ENCODE results near the gene PCGF6. TPM values are rescaled to one million over a fixed set of nuclear protein-coding genes. Genes with fewer than 3 reads are reported as not detected.
A peak's percentile ranks its signal among the peaks of the same experiment; 100 is the strongest.
"Not testable (repeated sequence)": the region's sequence is repeated elsewhere in the genome, so short reads cannot be mapped to it uniquely, and the experiment has no call there.

Gene PCGF6
- total and polyA plus RNA-seq, 8 donors, result 5.6 to 51.0 (median 13.2) TPM; not detected in 1

GRCh38 chr10:103265717-103266329 lies 85.1 kb downstream of the PCGF6 start:
- TF ChIP-seq POLR2A (IDR thresholded peaks at IDR 0.05) (no peak), EP300 (IDR thresholded peaks at IDR 0.05) (no peak), POLR2AphosphoS5 (IDR thresholded peaks at IDR 0.05) (no peak), CTCF (IDR thresholded peaks at IDR 0.05) (no peak)
- H3K9me3 ChIP-seq, result no peaks in the 10 kb centered on the region
- 24 to 29% (median 27%) methylated on average over 11 of the region's 11 CpGs for WGBS, 5 donors
- intact Hi-C loops (cut with DNase I; ENCODE audit: low total_unique reads), result no loop called here
- no peaks in the 10 kb centered on the region for H3K36me3 ChIP-seq
- DNase-seq, result peak; percentile 64 to 93
- no peaks in the 10 kb centered on the region for H3K4me1 ChIP-seq
- H3K27me3 ChIP-seq, result peaks cover 0 to 57% (median 0%) of the 10 kb centered on the region in 3 donors
- H3K27ac ChIP-seq, result no peak overlapping the region
- H3K4me3 ChIP-seq, result no peak overlapping the region

- Histone ChIP-seq H3K9me3 (peaks cover 0 to 11% (median 4%) of the 10 kb centered on the region in 4 donors), H3K4me3 (no peak overlapping the region), H3K27me3 (peaks cover 0 to 40% (median 0%) of the 10 kb centered on the region in 3 donors), H3K27ac (no peak overlapping the region), H3K36me3 (no peaks in the 10 kb centered on the region), H3K4me1 (no peaks in the 10 kb centered on the region)
- TF ChIP-seq POLR2A (IDR thresholded peaks at IDR 0.05) (no peak), CTCF (IDR thresholded peaks at IDR 0.05) (no peak), POLR2AphosphoS5 (IDR thresholded peaks at IDR 0.05) (no peak), EP300 (IDR thresholded peaks at IDR 0.05) (no peak)
- intact Hi-C loops (cut with DNase I; ENCODE audit: low total_unique reads), result no loop called here
- no peak for DNase-seq
- WGBS, 5 donors, result 66 to 84% (median 71%) methylated on average over 3 of the region's 3 CpGs
Measured at GRCh38 chr10:103262229-103262628, 88.7 kb downstream of the PCGF6 start.

GRCh38 chr10:103259989-103260388 lies 91.0 kb downstream of the PCGF6 start:
- Histone ChIP-seq H3K36me3 (no peaks in the 10 kb centered on the region), H3K4me3 (no peak overlapping the region), H3K27ac (no peak overlapping the region), H3K27me3 (peaks cover 0 to 21% (median 0%) of the 10 kb centered on the region in 3 donors), H3K4me1 (no peaks in the 10 kb centered on the region), H3K9me3 (peaks cover 0 to 11% (median 4%) of the 10 kb centered on the region in 4 donors)
- TF ChIP-seq POLR2AphosphoS5 (IDR thresholded peaks at IDR 0.05), result no peak
- no peak for TF ChIP-seq POLR2A (IDR thresholded peaks at IDR 0.05)
- no peak for TF ChIP-seq EP300 (IDR thresholded peaks at IDR 0.05)
- no peak for TF ChIP-seq CTCF (IDR thresholded peaks at IDR 0.05)
- 84 to 93% (median 90%) methylated on average over 4 to 5 of the region's 5 CpGs for WGBS, 5 donors
- no peak for DNase-seq
- intact Hi-C loops (cut with DNase I; ENCODE audit: low total_unique reads), result no loop called here

GRCh38 chr10:103258928-103259327 lies 92.0 kb downstream of the PCGF6 start:
- H3K27ac ChIP-seq; H3K36me3 ChIP-seq; intact Hi-C loops (cut with DNase I; ENCODE audit: low total_unique reads); H3K4me1 ChIP-seq; H3K4me3 ChIP-seq; DNase-seq: not testable (repeated sequence)
- 86 to 93% (median 91%) methylated on average over 4 of the region's 4 CpGs for WGBS, 5 donors
- peaks cover 0 to 15% (median 0%) of the 10 kb centered on the region in 3 donors for H3K27me3 ChIP-seq
- peaks cover 0 to 11% (median 4%) of the 10 kb centered on the region in 4 donors for H3K9me3 ChIP-seq

- peaks cover 0 to 11% (median 4%) of the 10 kb centered on the region in 4 donors for H3K9me3 ChIP-seq
- intact Hi-C loops (cut with DNase I; ENCODE audit: low total_unique reads), result no loop called here
- TF ChIP-seq POLR2A (IDR thresholded peaks at IDR 0.05) (no peak), EP300 (IDR thresholded peaks at IDR 0.05) (no peak), CTCF (IDR thresholded peaks at IDR 0.05) (no peak), POLR2AphosphoS5 (IDR thresholded peaks at IDR 0.05) (no peak)
- DNase-seq, result no peak
- no peaks in the 10 kb centered on the region for H3K36me3 ChIP-seq
- no peak overlapping the region for H3K27ac ChIP-seq
- no peak overlapping the region for H3K4me3 ChIP-seq
- peaks cover 0 to 5% (median 0%) of the 10 kb centered on the region in 3 donors for H3K27me3 ChIP-seq
- H3K4me1 ChIP-seq, result no peaks in the 10 kb centered on the region
Measured at GRCh38 chr10:103257812-103258211, 93.1 kb downstream of the PCGF6 start.
